GM23338 (cell line): ENCODE results near the gene SLC37A2. TPM values are rescaled to one million over a fixed set of nuclear protein-coding genes. Genes with fewer than 3 reads are reported as not detected.

ENCODE experiments used
- ATAC-seq: fragments of 200-7000 bp; cut with Tn5 transposase; 3 replicates; pipeline ENCODE4 v1.9.1; 2020
- DNase-seq: peaks from one replicate; pipeline ENCODE4 v3.0.0-alpha.2; 2015; ENCODE audit warnings: low spot score
- H2AFZ ChIP-seq: fragments of 200-600 bp; sonication (generic); 2 replicates; pipeline ENCODE4 v1.8.0; 2016; ENCODE audit warnings: antibody characterized with exemption, mild to moderate bottlenecking, moderate library complexity
- H3F3A ChIP-seq: fragments of 200-600 bp; sonication (generic); replicated peaks from 2 replicates; pipeline ENCODE4 v1.8.0; 2017; ENCODE audit warnings: antibody characterized with exemption, mixed run types, low read depth
- H3K27ac ChIP-seq: fragments of 200-600 bp; sonication (generic); 2 replicates; pipeline ENCODE4 v1.6.1; 2016; ENCODE audit warnings: low read depth
- H3K27me3 ChIP-seq: fragments of 200-600 bp; sonication (generic); 2 replicates; pipeline ENCODE4 v1.8.0; 2016; ENCODE audit warnings: mild to moderate bottlenecking, mixed run types, moderate library complexity; ENCODE audit not compliant: insufficient read depth
- H3K36me3 ChIP-seq: fragments of 200-600 bp; sonication (generic); 2 replicates; pipeline ENCODE4 v1.8.0; 2016; ENCODE audit warnings: mild to moderate bottlenecking; ENCODE audit not compliant: insufficient read depth
- H3K4me1 ChIP-seq: fragments of 200-600 bp; sonication (generic); 2 replicates; pipeline ENCODE4 v1.8.0; 2016; ENCODE audit warnings: mild to moderate bottlenecking, moderate library complexity; ENCODE audit not compliant: insufficient read depth
- H3K4me2 ChIP-seq: fragments of 200-600 bp; sonication (generic); 2 replicates; pipeline ENCODE4 v1.7.1; 2017; ENCODE audit warnings: mixed run types
- H3K4me3 ChIP-seq: fragments of 200-600 bp; sonication (generic); 2 replicates; pipeline ENCODE4 v1.6.1; 2016; ENCODE audit warnings: mixed run types
- H3K79me2 ChIP-seq: fragments of 200-600 bp; sonication (generic); replicated peaks from 2 replicates; pipeline ENCODE4 v1.8.0; 2017; ENCODE audit warnings: mild to moderate bottlenecking; ENCODE audit not compliant: insufficient read depth
- H3K9me2 ChIP-seq: fragments of 200-600 bp; sonication (generic); 2 replicates; pipeline ENCODE4 v1.8.0; 2017; ENCODE audit not compliant: insufficient read depth
- H4K20me1 ChIP-seq: fragments of 200-600 bp; sonication (generic); replicated peaks from 2 replicates; pipeline ENCODE4 v1.8.0; 2017; ENCODE audit warnings: mild to moderate bottlenecking; ENCODE audit not compliant: insufficient read depth
- H3K27ac Mint-ChIP-seq: 2 replicates; pipeline ENCODE4 v1.8.0; 2020; ENCODE audit warnings: inconsistent platforms, mild to moderate bottlenecking, moderate library complexity, mixed read lengths
- H3K27me3 Mint-ChIP-seq: 3 replicates; pipeline ENCODE4 v1.8.0; 2022; ENCODE audit warnings: low read depth, mild to moderate bottlenecking, moderate library complexity, mixed read lengths, inconsistent platforms; ENCODE audit not compliant: insufficient read depth, poor library complexity
- H3K36me3 Mint-ChIP-seq: 3 replicates; pipeline ENCODE4 v1.8.0; 2021; ENCODE audit warnings: low read depth, mild to moderate bottlenecking, inconsistent platforms, moderate library complexity, mixed read lengths
- H3K4me1 Mint-ChIP-seq: 3 replicates; pipeline ENCODE4 v1.8.0; 2020; ENCODE audit warnings: mild to moderate bottlenecking, inconsistent platforms, mixed read lengths
- H3K4me3 Mint-ChIP-seq: 3 replicates; pipeline ENCODE4 v1.8.0; 2021; ENCODE audit warnings: moderate library complexity, mild to moderate bottlenecking, inconsistent platforms, mixed read lengths
- H3K9me3 Mint-ChIP-seq: 3 replicates; pipeline ENCODE4 v1.8.0; 2020; ENCODE audit warnings: moderate library complexity, mild to moderate bottlenecking, inconsistent platforms, mixed read lengths
- CREB1 ChIP-seq: fragments of 250-450 bp; sonication (Bioruptor Pico); IDR thresholded peaks from 2 replicates; pipeline ENCODE4 v1.5.0; 2020; ENCODE audit warnings: low read depth, mild to moderate bottlenecking, moderate library complexity
- ETS1 ChIP-seq: IDR thresholded peaks from 2 replicates; pipeline ENCODE4 v1.6.1; 2016; ENCODE audit warnings: antibody characterized with exemption
- EZH2 ChIP-seq: fragments of 200-600 bp; sonication (generic); IDR thresholded peaks from one replicate; pipeline ENCODE4 v1.8.0; 2017; ENCODE audit warnings: antibody characterized with exemption, mild to moderate bottlenecking, low read depth; ENCODE audit not compliant: unreplicated experiment
- EZH2phosphoT487 ChIP-seq: fragments of 200-600 bp; sonication (generic); IDR thresholded peaks from one replicate; pipeline ENCODE4 v1.8.1; 2018; ENCODE audit warnings: antibody characterized with exemption; ENCODE audit not compliant: unreplicated experiment
- JUNB ChIP-seq: IDR thresholded peaks from one replicate; pipeline ENCODE4 v1.6.1; 2016; ENCODE audit warnings: antibody characterized with exemption; ENCODE audit not compliant: unreplicated experiment
- NANOG ChIP-seq: IDR thresholded peaks from 2 replicates; pipeline ENCODE4 v1.6.1; 2016; ENCODE audit warnings: antibody characterized with exemption, borderline replicate concordance
- POLR2AphosphoS5 ChIP-seq: IDR thresholded peaks from 2 replicates; pipeline ENCODE4 v1.6.1; 2016; ENCODE audit warnings: antibody characterized with exemption, low read depth
- STAT1 ChIP-seq: IDR thresholded peaks from one replicate; pipeline ENCODE4 v1.6.1; 2016; ENCODE audit warnings: antibody characterized with exemption; ENCODE audit not compliant: unreplicated experiment
- ZNF114 ChIP-seq: fragments of 250-450 bp; sonication (Bioruptor Pico); IDR thresholded peaks from 2 replicates; pipeline ENCODE4 v1.5.0; 2020; ENCODE audit warnings: mild to moderate bottlenecking, moderate library complexity
- ZNF331 ChIP-seq: fragments of 250-450 bp; sonication (Bioruptor Pico); IDR thresholded peaks from 2 replicates; pipeline ENCODE4 v1.5.0; 2020; ENCODE audit warnings: low read depth, mild to moderate bottlenecking, moderate library complexity
- ZNF462 ChIP-seq: fragments of 250-450 bp; sonication (Bioruptor Pico); IDR thresholded peaks from 2 replicates; pipeline ENCODE4 v1.5.0; 2020; ENCODE audit warnings: mild to moderate bottlenecking, moderate library complexity
- polyA plus RNA-seq: library from polyadenylated mRNA; unstranded; fragments of >200 nt; fragmentation: Nextera tagmentation; extraction: Ambion mirVana; gene quantifications from 2 replicates; pipeline ENCODE4 v1.2.1, GENCODE V29; 2016
- total RNA-seq: library from RNA; depleted of rRNA; stranded (reverse); fragments of >200 nt; shearing (Covaris generic); gene quantifications from 2 replicates; pipeline ENCODE4 v1.2.3, GENCODE V29; 2014
- TF ChIP-seq, protein P1 (sequence below): IDR thresholded peaks from one replicate; pipeline ENCODE4 v1.6.1; 2018; ENCODE audit warnings: antibody characterized with exemption; ENCODE audit not compliant: unreplicated experiment
- TF ChIP-seq, protein P2 (sequence below), 2 experiments: fragments of 200-600 bp in 1 of 2; sonication (generic) in 1 of 2; conservative IDR thresholded peaks; 2 replicates each; pipeline versions ENCODE4 v1.5.1 to v1.6.1; 2016 to 2017; ENCODE audit warnings: antibody characterized with exemption in 2 of 2, low read depth in 2 of 2, mild to moderate bottlenecking in 2 of 2, moderate library complexity in 1 of 2

SLC37A2 gene
- total and polyA plus RNA-seq, 2 experiments from 2014 or later, result 0.40 to 1.6 TPM

DNA sequence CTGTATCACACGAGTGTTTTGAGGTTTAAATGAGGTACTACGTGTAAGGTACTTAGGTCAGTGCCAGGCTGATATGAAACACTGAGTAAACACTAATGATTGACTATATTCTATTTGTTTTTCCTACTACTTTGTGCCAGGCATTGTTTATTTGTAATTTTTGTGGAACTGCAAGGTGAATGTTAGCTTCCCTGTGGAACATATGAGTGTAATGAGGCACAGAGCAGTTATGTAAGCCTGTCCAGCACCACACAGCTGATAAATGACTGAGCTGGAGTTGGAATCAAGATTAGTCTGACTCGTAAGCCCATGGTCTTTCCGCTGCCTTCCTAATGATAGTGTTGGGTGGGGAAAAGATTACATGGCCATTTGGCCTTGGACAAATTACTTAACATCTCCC is 5.9 kb downstream of the SLC37A2 start:
- Histone ChIP-seq H3K27me3 (peaks cover 25% of the 10 kb centered on the region), H3K27ac (no peak overlapping the region), H4K20me1 (no peaks in the 10 kb centered on the region), H3K36me3 (no peaks in the 10 kb centered on the region), H3K79me2 (no peaks in the 10 kb centered on the region), H3K9me2 (no peaks in the 10 kb centered on the region), H3K4me2 (no peak overlapping the region), H3F3A (no peaks in the 10 kb centered on the region), H2AFZ (no peak overlapping the region), H3K4me1 (peaks cover 4% of the 10 kb centered on the region; the same call in 1 of the 2 replicates), H3K4me3 (no peak overlapping the region)
- peaks cover 7% of the 10 kb centered on the region for H3K27me3 Mint-ChIP-seq
- no peaks in the 10 kb centered on the region for H3K36me3 Mint-ChIP-seq
- H3K4me1 Mint-ChIP-seq, result peaks cover 24% of the 10 kb centered on the region
- H3K27ac Mint-ChIP-seq, result no peak overlapping the region
- no peak for ATAC-seq
- no peak for TF ChIP-seq NANOG
- TF ChIP-seq CREB1 (CRISPR knock-in tag), result no peak
- TF ChIP-seq JUNB, result no peak
- no peak for TF ChIP-seq ZNF462 (CRISPR knock-in tag)
- TF ChIP-seq STAT1, result no peak
- TF ChIP-seq ZNF331 (CRISPR knock-in tag), result no peak
- no peak for TF ChIP-seq EZH2phosphoT487
- no peak for TF ChIP-seq ETS1
- TF ChIP-seq POLR2AphosphoS5, result no peak
- TF ChIP-seq, protein P1, sequence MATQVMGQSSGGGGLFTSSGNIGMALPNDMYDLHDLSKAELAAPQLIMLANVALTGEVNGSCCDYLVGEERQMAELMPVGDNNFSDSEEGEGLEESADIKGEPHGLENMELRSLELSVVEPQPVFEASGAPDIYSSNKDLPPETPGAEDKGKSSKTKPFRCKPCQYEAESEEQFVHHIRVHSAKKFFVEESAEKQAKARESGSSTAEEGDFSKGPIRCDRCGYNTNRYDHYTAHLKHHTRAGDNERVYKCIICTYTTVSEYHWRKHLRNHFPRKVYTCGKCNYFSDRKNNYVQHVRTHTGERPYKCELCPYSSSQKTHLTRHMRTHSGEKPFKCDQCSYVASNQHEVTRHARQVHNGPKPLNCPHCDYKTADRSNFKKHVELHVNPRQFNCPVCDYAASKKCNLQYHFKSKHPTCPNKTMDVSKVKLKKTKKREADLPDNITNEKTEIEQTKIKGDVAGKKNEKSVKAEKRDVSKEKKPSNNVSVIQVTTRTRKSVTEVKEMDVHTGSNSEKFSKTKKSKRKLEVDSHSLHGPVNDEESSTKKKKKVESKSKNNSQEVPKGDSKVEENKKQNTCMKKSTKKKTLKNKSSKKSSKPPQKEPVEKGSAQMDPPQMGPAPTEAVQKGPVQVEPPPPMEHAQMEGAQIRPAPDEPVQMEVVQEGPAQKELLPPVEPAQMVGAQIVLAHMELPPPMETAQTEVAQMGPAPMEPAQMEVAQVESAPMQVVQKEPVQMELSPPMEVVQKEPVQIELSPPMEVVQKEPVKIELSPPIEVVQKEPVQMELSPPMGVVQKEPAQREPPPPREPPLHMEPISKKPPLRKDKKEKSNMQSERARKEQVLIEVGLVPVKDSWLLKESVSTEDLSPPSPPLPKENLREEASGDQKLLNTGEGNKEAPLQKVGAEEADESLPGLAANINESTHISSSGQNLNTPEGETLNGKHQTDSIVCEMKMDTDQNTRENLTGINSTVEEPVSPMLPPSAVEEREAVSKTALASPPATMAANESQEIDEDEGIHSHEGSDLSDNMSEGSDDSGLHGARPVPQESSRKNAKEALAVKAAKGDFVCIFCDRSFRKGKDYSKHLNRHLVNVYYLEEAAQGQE, result no peak
- TF ChIP-seq ZNF114 (CRISPR knock-in tag), result no peak
- no peak for TF ChIP-seq EZH2
- TF ChIP-seq, protein P2, sequence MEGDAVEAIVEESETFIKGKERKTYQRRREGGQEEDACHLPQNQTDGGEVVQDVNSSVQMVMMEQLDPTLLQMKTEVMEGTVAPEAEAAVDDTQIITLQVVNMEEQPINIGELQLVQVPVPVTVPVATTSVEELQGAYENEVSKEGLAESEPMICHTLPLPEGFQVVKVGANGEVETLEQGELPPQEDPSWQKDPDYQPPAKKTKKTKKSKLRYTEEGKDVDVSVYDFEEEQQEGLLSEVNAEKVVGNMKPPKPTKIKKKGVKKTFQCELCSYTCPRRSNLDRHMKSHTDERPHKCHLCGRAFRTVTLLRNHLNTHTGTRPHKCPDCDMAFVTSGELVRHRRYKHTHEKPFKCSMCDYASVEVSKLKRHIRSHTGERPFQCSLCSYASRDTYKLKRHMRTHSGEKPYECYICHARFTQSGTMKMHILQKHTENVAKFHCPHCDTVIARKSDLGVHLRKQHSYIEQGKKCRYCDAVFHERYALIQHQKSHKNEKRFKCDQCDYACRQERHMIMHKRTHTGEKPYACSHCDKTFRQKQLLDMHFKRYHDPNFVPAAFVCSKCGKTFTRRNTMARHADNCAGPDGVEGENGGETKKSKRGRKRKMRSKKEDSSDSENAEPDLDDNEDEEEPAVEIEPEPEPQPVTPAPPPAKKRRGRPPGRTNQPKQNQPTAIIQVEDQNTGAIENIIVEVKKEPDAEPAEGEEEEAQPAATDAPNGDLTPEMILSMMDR (conservative IDR thresholded peaks at IDR 0.05; ENCODE audit: low read depth in 2 of 2), result no peak
- no peaks in the 10 kb centered on the region for H3K9me3 Mint-ChIP-seq
- H3K4me3 Mint-ChIP-seq, result no peak overlapping the region
- no peak for DNase-seq
